ENCODE data around the gene CIZ1. TPM values are rescaled to one million over a fixed set of nuclear protein-coding genes. Genes with fewer than 3 reads are reported as not detected.
A peak's percentile ranks its signal among the peaks of the same experiment; 100 is the strongest.

Gene CIZ1
- total RNA-seq, 1 donor from 2014 or later, result 69.3 TPM

GRCh38 chr9:128152133-128153059, 39.0 kb downstream of the CIZ1 start:
- peak; percentile 40 for DNase-seq (ENCODE audit: missing footprints)
- intact Hi-C loops (cut with DNase I), result no loop called here
- ATAC-seq, result no peak

- intact Hi-C loops (cut with DNase I), result no loop called here
- DNase-seq (ENCODE audit: missing footprints), result peak; percentile 46
These were observed 39.9 kb downstream of the CIZ1 start for GRCh38 chr9:128151309-128152132.

GRCh38 chr9:128150594-128151308, 40.6 kb downstream of the CIZ1 start:
- DNase-seq (ENCODE audit: missing footprints) (peak; percentile 57), ATAC-seq (no peak)
- intact Hi-C loops (cut with DNase I), result no loop called here

More at GRCh38 chr9:128151309-128152132, 39.9 kb downstream of the CIZ1 start:
- no peak for ATAC-seq

- intact Hi-C loops (cut with DNase I), result no loop called here
- ATAC-seq (no peak), DNase-seq (ENCODE audit: missing footprints) (peak; percentile 31)
These were observed 41.3 kb downstream of the CIZ1 start for GRCh38 chr9:128149951-128150593.

GRCh38 chr9:128149001-128149701, 42.2 kb downstream of the CIZ1 start, which contains the start of gene LCN2:
LCN2 (plus strand) TSS chr9:128149453; CDS start chr9:128149526, 73 bp downstream.
- DNase-seq (ENCODE audit: missing footprints) (peak; percentile 26), ATAC-seq (no peak)
- intact Hi-C loops (cut with DNase I), result no loop called here

- intact Hi-C loops (cut with DNase I), result no loop called here
- DNase-seq (ENCODE audit: missing footprints), result peak; percentile 15
These were observed 42.8 kb downstream of the CIZ1 start for GRCh38 chr9:128148509-128149000.

GRCh38 chr9:128146591-128147120, 44.7 kb downstream of the CIZ1 start:
- ATAC-seq (no peak), DNase-seq (ENCODE audit: missing footprints) (no peak)
- intact Hi-C loops (cut with DNase I), result no loop called here

More at GRCh38 chr9:128148509-128149000, 42.8 kb downstream of the CIZ1 start:
- ATAC-seq, result no peak

GRCh38 chr9:128145951-128146351, 45.4 kb downstream of the CIZ1 start:
- DNase-seq (ENCODE audit: missing footprints) (peak; percentile 55), ATAC-seq (no peak)
- intact Hi-C loops (cut with DNase I), result no loop called here

GRCh38 chr9:128145536-128145935, 45.8 kb downstream of the CIZ1 start:
- intact Hi-C loops (cut with DNase I), result no loop called here
- no peak for DNase-seq (ENCODE audit: missing footprints)
- no peak for ATAC-seq

GRCh38 chr9:128144239-128145181, 46.9 kb downstream of the CIZ1 start:
- DNase-seq (ENCODE audit: missing footprints) (peak; percentile 50), ATAC-seq (peak; percentile 10)
- intact Hi-C loops (cut with DNase I), result no loop called here

- intact Hi-C loops (cut with DNase I), result no loop called here
- peak; percentile 21 for DNase-seq (ENCODE audit: missing footprints)
These were observed 47.7 kb downstream of the CIZ1 start for GRCh38 chr9:128143525-128144238.

GRCh38 chr9:128142596-128142995, 48.8 kb downstream of the CIZ1 start:
- ATAC-seq (no peak), DNase-seq (ENCODE audit: missing footprints) (peak; percentile 4)
- intact Hi-C loops (cut with DNase I), result no loop called here

More at GRCh38 chr9:128143525-128144238, 47.7 kb downstream of the CIZ1 start:
- no peak for ATAC-seq

GRCh38 chr9:128142061-128142460, 49.3 kb downstream of the CIZ1 start:
- intact Hi-C loops (cut with DNase I), result no loop called here
- DNase-seq (ENCODE audit: missing footprints), result no peak

GRCh38 chr9:128141604-128142003, 49.8 kb downstream of the CIZ1 start:
- no peak for ATAC-seq

More at GRCh38 chr9:128142061-128142460, 49.3 kb downstream of the CIZ1 start:
- no peak for ATAC-seq

GRCh38 chr9:128139621-128140020, 51.8 kb downstream of the CIZ1 start:
- ATAC-seq (no peak), DNase-seq (ENCODE audit: missing footprints) (no peak)
- intact Hi-C loops (cut with DNase I), result no loop called here

More at GRCh38 chr9:128141604-128142003, 49.8 kb downstream of the CIZ1 start:
- intact Hi-C loops (cut with DNase I), result no loop called here
- DNase-seq (ENCODE audit: missing footprints), result no peak

GRCh38 chr9:128138001-128138400, 53.4 kb downstream of the CIZ1 start:
- ATAC-seq (no peak), DNase-seq (ENCODE audit: missing footprints) (no peak)
- intact Hi-C loops (cut with DNase I), result no loop called here
